Measurements from ENCODE around the gene MACC1.

The MACC1 gene

GRCh38 chr7:20172736-20173334 lies 44.3 kb downstream of the MACC1 start:
- DNase-seq = peak; percentile 34

- DNase-seq = no peak
Observed at GRCh38 chr7:20170633-20171032, 46.6 kb downstream of the MACC1 start.

GRCh38 chr7:20165146-20165510 lies 52.1 kb downstream of the MACC1 start:
- no peak for DNase-seq

- no peak for DNase-seq
Observed at GRCh38 chr7:20164425-20165145, 52.6 kb downstream of the MACC1 start.

GRCh38 chr7:20162665-20163064 lies 54.5 kb downstream of the MACC1 start:
- DNase-seq = no peak

- DNase-seq = no peak
Observed at GRCh38 chr7:20159226-20159747, 57.9 kb downstream of the MACC1 start.

GRCh38 chr7:20158684-20159083 lies 58.5 kb downstream of the MACC1 start:
- DNase-seq = no peak

- DNase-seq = no peak
Observed at GRCh38 chr7:20157456-20157855, 59.7 kb downstream of the MACC1 start.

- no peak for DNase-seq
Observed at GRCh38 chr7:20153999-20154398, 63.2 kb downstream of the MACC1 start.

- DNase-seq = no peak
Observed at GRCh38 chr7:20153567-20153966, 63.6 kb downstream of the MACC1 start.

- DNase-seq = no peak
Observed at GRCh38 chr7:20152511-20152910, 64.7 kb downstream of the MACC1 start.

GRCh38 chr7:20151708-20152456 lies 65.3 kb downstream of the MACC1 start:
- DNase-seq = no peak

- no peak for DNase-seq
Observed at GRCh38 chr7:20146451-20146850, 70.7 kb downstream of the MACC1 start.

GRCh38 chr7:20144801-20145200 lies 72.4 kb downstream of the MACC1 start:
- no peak for DNase-seq

- no peak for DNase-seq
Observed at GRCh38 chr7:20141666-20142065, 75.5 kb downstream of the MACC1 start.

GRCh38 chr7:20141002-20141345 lies 76.2 kb downstream of the MACC1 start:
- DNase-seq = no peak

GRCh38 chr7:20140291-20141001 lies 76.7 kb downstream of the MACC1 start:
- DNase-seq = no peak

- no peak for DNase-seq
Observed at GRCh38 chr7:20136647-20137046, 80.5 kb downstream of the MACC1 start.

GRCh38 chr7:20133803-20134202 lies 83.4 kb downstream of the MACC1 start:
- no peak for DNase-seq

GRCh38 chr7:20132585-20132984 lies 84.6 kb downstream of the MACC1 start:
- no peak for DNase-seq

GRCh38 chr7:20131776-20132175 lies 85.4 kb downstream of the MACC1 start:
- no peak for DNase-seq

- DNase-seq = no peak
Observed at GRCh38 chr7:20129920-20130319, 87.3 kb downstream of the MACC1 start.

- no peak for DNase-seq
Observed at GRCh38 chr7:20128001-20128400, 89.2 kb downstream of the MACC1 start.
